ENCODE results near the gene CIDEC. TPM values are rescaled to one million over a fixed set of nuclear protein-coding genes. Genes with fewer than 3 reads are reported as not detected.
"Not testable (repeated sequence)": the region's sequence is repeated elsewhere in the genome, so short reads cannot be mapped to it uniquely, and the experiment has no call there.

Gene CIDEC
- total and polyA plus RNA-seq, 2 experiments from 2014 or later: not detected

- no peak for TF ChIP-seq ETS1 (IDR thresholded peaks at IDR 0.05)
- no peak for TF ChIP-seq JUNB (IDR thresholded peaks at IDR 0.05; ENCODE audit: unreplicated experiment)
- TF ChIP-seq, protein P1, sequence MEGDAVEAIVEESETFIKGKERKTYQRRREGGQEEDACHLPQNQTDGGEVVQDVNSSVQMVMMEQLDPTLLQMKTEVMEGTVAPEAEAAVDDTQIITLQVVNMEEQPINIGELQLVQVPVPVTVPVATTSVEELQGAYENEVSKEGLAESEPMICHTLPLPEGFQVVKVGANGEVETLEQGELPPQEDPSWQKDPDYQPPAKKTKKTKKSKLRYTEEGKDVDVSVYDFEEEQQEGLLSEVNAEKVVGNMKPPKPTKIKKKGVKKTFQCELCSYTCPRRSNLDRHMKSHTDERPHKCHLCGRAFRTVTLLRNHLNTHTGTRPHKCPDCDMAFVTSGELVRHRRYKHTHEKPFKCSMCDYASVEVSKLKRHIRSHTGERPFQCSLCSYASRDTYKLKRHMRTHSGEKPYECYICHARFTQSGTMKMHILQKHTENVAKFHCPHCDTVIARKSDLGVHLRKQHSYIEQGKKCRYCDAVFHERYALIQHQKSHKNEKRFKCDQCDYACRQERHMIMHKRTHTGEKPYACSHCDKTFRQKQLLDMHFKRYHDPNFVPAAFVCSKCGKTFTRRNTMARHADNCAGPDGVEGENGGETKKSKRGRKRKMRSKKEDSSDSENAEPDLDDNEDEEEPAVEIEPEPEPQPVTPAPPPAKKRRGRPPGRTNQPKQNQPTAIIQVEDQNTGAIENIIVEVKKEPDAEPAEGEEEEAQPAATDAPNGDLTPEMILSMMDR (conservative IDR thresholded peaks at IDR 0.05; ENCODE audit: low read depth in 2 of 2): 0 out of 4 replicates have a peak, but pooled peaks of 1 of the 2 experiments have one; percentile 14
- ATAC-seq (no peak), DNase-seq (ENCODE audit: low spot score) (no peak)
- Mint-ChIP-seq H3K27me3 (ENCODE audit: insufficient read depth, low read depth, poor library complexity) (no peaks in the 10 kb centered on the region), H3K4me3 (no peak overlapping the region), H3K27ac (no peak overlapping the region), H3K9me3 (no peaks in the 10 kb centered on the region), H3K36me3 (ENCODE audit: low read depth) (no peaks in the 10 kb centered on the region), H3K4me1 (0 out of 3 replicates have a peak, but pooled peaks cover 3% of the 10 kb centered on the region)
- Histone ChIP-seq H3K79me2 (replicated peaks; ENCODE audit: insufficient read depth) (no peaks in the 10 kb centered on the region), H4K20me1 (replicated peaks; ENCODE audit: insufficient read depth) (no peaks in the 10 kb centered on the region), H3K36me3 (ENCODE audit: insufficient read depth) (no peaks in the 10 kb centered on the region), H3K4me3 (no peak overlapping the region), H3K4me2 (no peak overlapping the region), H3K9me2 (ENCODE audit: insufficient read depth) (no peaks in the 10 kb centered on the region), H2AFZ (no peak overlapping the region), H3F3A (replicated peaks; ENCODE audit: low read depth) (no peaks in the 10 kb centered on the region), H3K27me3 (ENCODE audit: insufficient read depth) (no peaks in the 10 kb centered on the region), H3K4me1 (ENCODE audit: insufficient read depth) (no peaks in the 10 kb centered on the region; the same call in 1 of the 2 replicates), H3K27ac (ENCODE audit: low read depth) (no peak overlapping the region)
Measured at GRCh38 chr3:9852528-9852927, 27.5 kb downstream of the CIDEC start.

DNA sequence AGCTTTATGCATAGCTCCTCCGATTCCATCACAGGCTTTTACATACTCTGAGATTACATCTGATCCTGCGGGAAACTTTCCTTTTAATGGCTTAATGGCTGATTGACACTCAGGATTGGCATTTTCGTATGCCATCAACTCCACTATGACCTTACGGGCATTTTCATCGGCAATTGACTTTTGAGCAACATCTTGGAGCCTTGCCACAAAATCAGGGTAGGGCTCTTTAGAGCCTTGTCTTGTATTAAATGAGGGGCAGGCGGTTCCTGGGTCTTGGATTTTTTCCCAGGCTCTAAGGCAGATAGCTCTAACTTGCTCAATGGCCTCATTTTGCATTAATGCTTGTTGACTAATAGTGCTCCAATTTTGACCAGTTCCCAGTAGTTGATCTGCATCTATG, 28.1 kb downstream of the CIDEC start:
- H3K36me3 ChIP-seq (ENCODE audit: insufficient read depth); H4K20me1 ChIP-seq (replicated peaks; ENCODE audit: insufficient read depth); H2AFZ ChIP-seq; H3K79me2 ChIP-seq (replicated peaks; ENCODE audit: insufficient read depth); H3K9me2 ChIP-seq (ENCODE audit: insufficient read depth); H3F3A ChIP-seq (replicated peaks; ENCODE audit: low read depth); H3K27ac Mint-ChIP-seq; H3K27ac ChIP-seq (ENCODE audit: low read depth); H3K4me3 Mint-ChIP-seq; H3K4me3 ChIP-seq; DNase-seq (ENCODE audit: low spot score); H3K9me3 Mint-ChIP-seq; H3K4me1 Mint-ChIP-seq; H3K4me1 ChIP-seq (ENCODE audit: insufficient read depth); H3K27me3 ChIP-seq (ENCODE audit: insufficient read depth); H3K36me3 Mint-ChIP-seq (ENCODE audit: low read depth); ATAC-seq; H3K4me2 ChIP-seq; H3K27me3 Mint-ChIP-seq (ENCODE audit: insufficient read depth, low read depth, poor library complexity): not testable (repeated sequence)

- H3K4me1 ChIP-seq (ENCODE audit: insufficient read depth); H3K4me3 Mint-ChIP-seq; H3K27ac ChIP-seq (ENCODE audit: low read depth); H3K4me3 ChIP-seq; H3F3A ChIP-seq (replicated peaks; ENCODE audit: low read depth); H4K20me1 ChIP-seq (replicated peaks; ENCODE audit: insufficient read depth); H3K27me3 Mint-ChIP-seq (ENCODE audit: insufficient read depth, low read depth, poor library complexity); H3K4me2 ChIP-seq; H3K36me3 Mint-ChIP-seq (ENCODE audit: low read depth); H2AFZ ChIP-seq; H3K27me3 ChIP-seq (ENCODE audit: insufficient read depth); H3K36me3 ChIP-seq (ENCODE audit: insufficient read depth); DNase-seq (ENCODE audit: low spot score); ATAC-seq; H3K9me3 Mint-ChIP-seq; H3K9me2 ChIP-seq (ENCODE audit: insufficient read depth); H3K27ac Mint-ChIP-seq; H3K79me2 ChIP-seq (replicated peaks; ENCODE audit: insufficient read depth); H3K4me1 Mint-ChIP-seq: not testable (repeated sequence)
Measured at GRCh38 chr3:9851383-9851782, 28.7 kb downstream of the CIDEC start.

All from GM23338 (cell line).